H1 (cell line): ENCODE results near the gene EPN2. TPM values are rescaled to one million over a fixed set of nuclear protein-coding genes. Genes with fewer than 3 reads are reported as not detected.

Experiments used
- CTCF ChIA-PET: fragments of 300-600 bp; sonication (Branson Sonifier 250); formaldehyde crosslinking; loops from one replicate; lab custom pipeline; 2021; ENCODE audit not compliant: partially characterized antibody; lab: Charles Lee
- POLR2A ChIA-PET: fragments of 300-600 bp; sonication (Branson Sonifier 250); formaldehyde crosslinking; loops from one replicate; lab custom pipeline; 2021; ENCODE audit warnings: inconsistent platforms; ENCODE audit not compliant: partially characterized antibody; lab: Charles Lee
- DNase-seq, 2 experiments: peaks; one replicate each; pipeline versions ENCODE4 v3.0.0 to v3.0.0-alpha.2; 2010 to 2022; ENCODE audit warnings: low spot score in 2 of 2, low read depth in 1 of 2, mixed read lengths in 1 of 2
- FAIRE-seq: peaks from 2 replicates; lab custom pipeline; 2011; peaks lifted over from hg19 to GRCh38; lab: Jason Lieb, UNC
- H2AFZ ChIP-seq: 2 replicates; pipeline ENCODE4 v1.8.1; 2012; ENCODE audit warnings: low read length, inconsistent platforms
- H2AK5ac ChIP-seq: 2 replicates; pipeline ENCODE4 v1.6.1; 2013; ENCODE audit warnings: low read depth, low read length
- H2BK120ac ChIP-seq: replicated peaks from 2 replicates; pipeline ENCODE3; 2013; ENCODE audit warnings: low read depth, low read length, inconsistent platforms
- H2BK12ac ChIP-seq: 2 replicates; pipeline ENCODE4 v1.6.1; 2013; ENCODE audit warnings: low read depth, low read length
- H2BK15ac ChIP-seq: 2 replicates; pipeline ENCODE4 v1.6.1; 2013; ENCODE audit warnings: low read length
- H2BK20ac ChIP-seq: 2 replicates; pipeline ENCODE4 v1.6.1; 2013; ENCODE audit warnings: low read length
- H2BK5ac ChIP-seq: 2 replicates; pipeline ENCODE4 v1.6.1; 2013; ENCODE audit warnings: low read depth, low read length
- H3K14ac ChIP-seq: 2 replicates; pipeline ENCODE4 v1.6.1; 2013; ENCODE audit warnings: inconsistent platforms; ENCODE audit not compliant: insufficient read length
- H3K18ac ChIP-seq: 2 replicates; pipeline ENCODE4 v1.6.1; 2013; ENCODE audit warnings: low read length; ENCODE audit errors: extremely low read depth
- H3K23ac ChIP-seq: 2 replicates; pipeline ENCODE4 v1.6.1; 2013; ENCODE audit warnings: inconsistent platforms; ENCODE audit not compliant: insufficient read length
- H3K23me2 ChIP-seq: 2 replicates; pipeline ENCODE4 v1.6.1; 2013; ENCODE audit warnings: low read depth, low read length
- H3K27ac ChIP-seq: 2 replicates; pipeline ENCODE4 v1.6.1; 2011; ENCODE audit warnings: low read depth, low read length, inconsistent platforms
- H3K27me3 ChIP-seq, 4 experiments: replicated peaks in 1 of 4; 1 replicate in 1 of 4; 2 replicates in 3 of 4; pipeline versions ENCODE4 v1.6.1 to v1.8.1; 2011 to 2013; ENCODE audit warnings: low read length in 3 of 4, mild to moderate bottlenecking in 3 of 4, inconsistent platforms in 2 of 4, mixed read lengths in 2 of 4, moderate library complexity in 1 of 4; ENCODE audit not compliant: control insufficient read depth in 3 of 4, insufficient read depth in 3 of 4; ENCODE audit errors: extremely low read depth in 1 of 4
- H3K36me3 ChIP-seq, 4 experiments: 2 replicates each; pipeline versions ENCODE4 v1.6.1 to v1.8.1; 2011 to 2013; ENCODE audit warnings: mild to moderate bottlenecking in 4 of 4, low read length in 3 of 4, moderate library complexity in 2 of 4, control low read depth in 1 of 4, inconsistent platforms in 1 of 4; ENCODE audit not compliant: insufficient read depth in 4 of 4, control insufficient read depth in 2 of 4
- H3K4ac ChIP-seq: replicated peaks from 2 replicates; pipeline ENCODE3; 2013; ENCODE audit warnings: low read length, low read depth, mixed read lengths, inconsistent platforms; ENCODE audit not compliant: insufficient read length
- H3K4me1 ChIP-seq, 4 experiments: replicated peaks in 1 of 4; 1 replicate in 1 of 4; 2 replicates in 3 of 4; pipeline versions ENCODE4 v1.6.1 to v1.8.1; 2011 to 2013; ENCODE audit warnings: low read length in 3 of 4, inconsistent platforms in 2 of 4, mixed read lengths in 1 of 4; ENCODE audit not compliant: insufficient read depth in 4 of 4, control insufficient read depth in 3 of 4
- H3K4me2 ChIP-seq, 2 experiments: 2 replicates each; pipeline versions ENCODE4 v1.6.1 to v1.8.1; 2011 to 2013; ENCODE audit warnings: low read depth in 2 of 2, low read length in 2 of 2, control low read depth in 1 of 2, inconsistent platforms in 1 of 2, mild to moderate bottlenecking in 1 of 2; ENCODE audit not compliant: insufficient read depth in 1 of 2
- H3K4me3 ChIP-seq, 4 experiments: fragments of 200-600, 300-600 bp in 1 of 4; sonication (generic), shearing (Covaris generic), sonication (Bioruptor Twin) in 1 of 4; 2 replicates each; pipeline versions ENCODE4 v1.5.1 to v1.8.1; 2011 to 2016; ENCODE audit warnings: low read length in 4 of 4, low read depth in 3 of 4, control low read depth in 2 of 4, inconsistent platforms in 2 of 4, mild to moderate bottlenecking in 2 of 4, mixed read lengths in 1 of 4, moderate library complexity in 1 of 4; ENCODE audit not compliant: insufficient read depth in 2 of 4; ENCODE audit errors: extremely low read depth in 1 of 4
- H3K56ac ChIP-seq: replicated peaks from 2 replicates; pipeline ENCODE3; 2013; ENCODE audit warnings: low read depth, mild to moderate bottlenecking, mixed read lengths, low read length, inconsistent platforms; ENCODE audit not compliant: insufficient read length
- H3K79me1 ChIP-seq: 2 replicates; pipeline ENCODE4 v1.6.1; 2013; ENCODE audit warnings: low read depth, low read length, control low read depth
- H3K79me2 ChIP-seq, 2 experiments: 2 replicates each; pipeline versions ENCODE4 v1.6.1 to v1.8.1; 2012 to 2013; ENCODE audit warnings: low read length in 2 of 2, mild to moderate bottlenecking in 2 of 2, inconsistent platforms in 1 of 2; ENCODE audit not compliant: insufficient read depth in 2 of 2, control insufficient read depth in 1 of 2
- H3K9ac ChIP-seq, 4 experiments: replicated peaks in 1 of 4; 1 replicate in 1 of 4; 2 replicates in 3 of 4; pipeline versions ENCODE4 v1.6.1 to v1.8.1; 2011 to 2013; ENCODE audit warnings: low read depth in 3 of 4, low read length in 3 of 4, control low read depth in 2 of 4, mild to moderate bottlenecking in 2 of 4, moderate library complexity in 2 of 4, inconsistent platforms in 1 of 4; ENCODE audit errors: extremely low read depth in 1 of 4
- H3K9me3 ChIP-seq, 2 experiments: 2 replicates each; pipeline versions ENCODE4 v1.6.1 to v1.8.1; 2012 to 2013; ENCODE audit warnings: mild to moderate bottlenecking in 2 of 2, moderate library complexity in 2 of 2, control low read depth in 1 of 2, inconsistent platforms in 1 of 2, low read depth in 1 of 2, low read length in 1 of 2, mixed read lengths in 1 of 2; ENCODE audit not compliant: insufficient read depth in 2 of 2
- H4K20me1 ChIP-seq, 2 experiments: replicated peaks in 1 of 2; 2 replicates each; pipeline versions ENCODE3 to v1.8.1; 2011 to 2013; ENCODE audit warnings: inconsistent platforms in 2 of 2, low read length in 2 of 2, mild to moderate bottlenecking in 1 of 2; ENCODE audit not compliant: insufficient read depth in 2 of 2, control insufficient read depth in 1 of 2
- H4K5ac ChIP-seq: 2 replicates; pipeline ENCODE4 v1.6.1; 2013; ENCODE audit warnings: low read length, low read depth, mixed read lengths, inconsistent platforms; ENCODE audit not compliant: insufficient read length
- H4K8ac ChIP-seq: 2 replicates; pipeline ENCODE4 v1.8.0; 2013; ENCODE audit warnings: mild to moderate bottlenecking, moderate library complexity, low read length, inconsistent platforms; ENCODE audit not compliant: insufficient read depth; ENCODE audit errors: extremely low read depth
- H4K91ac ChIP-seq: replicated peaks from 2 replicates; pipeline ENCODE3; 2013; ENCODE audit warnings: low read length, mixed read lengths, inconsistent platforms; ENCODE audit not compliant: insufficient read length
- ASH2L ChIP-seq: fragments of 200-600, 300-600 bp; sonication (generic); IDR thresholded peaks from one replicate; pipeline ENCODE4 v1.7.1; 2017; ENCODE audit warnings: low read length
- JUND ChIP-seq: IDR thresholded peaks from 2 replicates; pipeline ENCODE4 v1.6.1; 2011; ENCODE audit warnings: mild to moderate bottlenecking, improper control_type of control experiment, low read length
- RAD21 ChIP-seq, 2 experiments: IDR thresholded peaks in 1 of 2; conservative IDR thresholded peaks in 1 of 2; 2 replicates each; pipeline ENCODE4 v1.6.1; 2011; ENCODE audit warnings: low read depth in 2 of 2, low read length in 2 of 2, improper control_type of control experiment in 1 of 2, inconsistent platforms in 1 of 2, mild to moderate bottlenecking in 1 of 2, moderate library complexity in 1 of 2
- SAP30 ChIP-seq: fragments of 300-600 bp; sonication (generic); IDR thresholded peaks from 2 replicates; pipeline ENCODE4 v1.7.1; 2012; ENCODE audit warnings: low read length, moderate library complexity, mild to moderate bottlenecking, inconsistent platforms; ENCODE audit not compliant: insufficient read depth, insufficient replicate concordance
- SUZ12 ChIP-seq: fragments of 200-600 bp; sonication (generic); IDR thresholded peaks from 2 replicates; pipeline ENCODE4 v1.6.1; 2012; ENCODE audit warnings: mild to moderate bottlenecking, inconsistent platforms, low read length, moderate library complexity, mixed read lengths
- WGBS, 2 experiments: shearing (Covaris generic) in 1 of 2; methylation state at CpG; one replicate each; pipeline versions ENCODE4 v1.1.6 to v1.1.7; 2013 to 2015; ENCODE audit warnings: low lambda C conversion rate in 2 of 2, mixed read lengths in 2 of 2, inconsistent platforms in 1 of 2, low coverage in 1 of 2, missing lambda C conversion rate in 1 of 2; ENCODE audit not compliant: insufficient replicate concordance in 2 of 2, insufficient coverage in 1 of 2, insufficient read length in 1 of 2; ENCODE audit errors: extremely low coverage in 1 of 2, missing lambda C conversion rate in 1 of 2; 5-methylcytosine and 5-hydroxymethylcytosine counted together
- polyA plus RNA-seq, 7 experiments: library from polyadenylated mRNA; depleted of rRNA in 3 of 7; stranded (reverse) in 5 of 7; unstranded in 2 of 7; fragments of >200 nt in 5 of 7; fragments of 200-250 nt in 2 of 7; gene quantifications; 1 replicate in 5 of 7; 2 replicates in 1 of 7; 4 replicates in 1 of 7; pipeline versions ENCODE4 v1.2.1 to v1.2.3, GENCODE V29; 2011 to 2013; ENCODE audit warnings: missing spikeins in 2 of 7, mixed read lengths in 2 of 7
- total RNA-seq: library from RNA; stranded (reverse); fragmentation: NEBNext Ultra II Directional; extraction: Animal tissue kit (Norgen Biotek cat#: 25700); gene quantifications from 2 replicates; pipeline ENCODE4 v1.2.1, GENCODE V29; 2021

EPN2 gene
- total and polyA plus RNA-seq, 2 of the 8 experiments (the other 6 are each of a cell fraction or from before 2014, with no cell fraction given) = 28.7 to 55.8 TPM

DNA sequence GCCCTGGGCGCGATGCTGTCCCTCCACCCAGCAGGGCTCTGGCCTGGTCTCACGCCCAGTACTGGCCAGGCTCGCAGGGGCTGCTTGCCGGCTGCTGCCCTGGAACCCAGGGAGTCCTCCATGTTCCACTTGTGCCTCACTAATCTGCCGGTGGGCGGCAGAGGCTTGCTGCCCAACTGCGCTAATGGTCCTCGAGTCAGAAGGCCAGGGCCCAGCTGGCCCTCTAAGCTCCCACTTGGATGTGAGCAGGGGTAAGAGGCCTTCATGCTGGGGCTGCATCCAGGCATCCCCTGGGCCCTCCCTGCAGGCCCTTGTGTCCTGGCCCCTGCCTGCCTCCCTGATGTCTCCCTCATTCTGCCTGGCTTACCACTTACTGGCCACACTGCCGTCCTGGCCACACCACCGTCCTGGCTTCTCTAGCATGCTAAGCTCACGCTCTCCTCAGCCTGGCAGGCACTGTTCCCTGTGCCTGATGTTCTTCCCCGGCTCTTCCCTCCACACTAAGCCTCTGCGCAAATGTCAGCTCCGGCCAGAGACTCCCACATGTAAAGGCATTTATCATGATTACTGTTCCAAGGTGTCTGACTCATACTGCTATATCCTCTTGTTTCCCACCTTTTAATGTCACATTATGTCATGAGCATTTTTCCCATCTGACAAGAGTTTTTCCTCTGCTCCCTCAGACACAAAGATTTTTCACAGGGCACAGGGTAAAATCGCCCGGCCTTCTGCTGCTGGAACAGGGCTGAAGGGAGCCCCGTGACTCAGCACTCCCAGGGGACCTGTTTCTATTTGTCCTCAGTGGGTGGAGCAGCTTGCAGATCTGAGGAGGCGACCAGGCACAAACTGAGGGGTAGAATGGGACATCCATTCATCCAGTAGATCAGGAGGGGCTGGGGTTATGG is 109.4 kb downstream of the EPN2 start:
- H3K18ac ChIP-seq = no peak overlapping the region; the same call in 1 of the 2 replicates
- H3K14ac ChIP-seq = no peak overlapping the region
- H4K5ac ChIP-seq = no peak overlapping the region
- H2AFZ ChIP-seq = no peak overlapping the region
- POLR2A ChIA-PET = interaction anchor here (0.8 to 1.6 kb wide), 3 partner anchors 16 to 99 kb away, joined by 4 read pairs; partner anchors contain the start of genes B9D1 and MAPK7
- no peak overlapping the region for H3K4me3 ChIP-seq
- H2BK15ac ChIP-seq = no peak overlapping the region
- no peak overlapping the region for H2BK20ac ChIP-seq
- H3K23me2 ChIP-seq = no peaks in the 10 kb centered on the region
- no peak overlapping the region for H3K23ac ChIP-seq
- peaks cover 0 to 1% of the 10 kb centered on the region in 2 experiments for H4K20me1 ChIP-seq
- H3K27me3 ChIP-seq = no peaks in the 10 kb centered on the region
- peak overlapping the region; percentile 29; the same call in 1 of the 2 replicates for H4K8ac ChIP-seq
- CTCF ChIA-PET = interaction anchor here (0.7 to 1.6 kb wide), 5 partner anchors 9 to 416 kb away, joined by 3 to 7 read pairs (median 4); partner anchors contain the start of gene B9D1
- no peak overlapping the region for H4K91ac ChIP-seq
- no peak overlapping the region for H3K56ac ChIP-seq
- peaks cover 0 to 5% (median 2%) of the 10 kb centered on the region in 4 experiments; a peak in 2 of 8 replicates for H3K36me3 ChIP-seq
- no peak overlapping the region for H2BK120ac ChIP-seq
- H3K9me3 ChIP-seq = no peaks in the 10 kb centered on the region
- H3K9ac ChIP-seq = no peak overlapping the region
- DNase-seq = no peak
- WGBS, 2 experiments = 91% methylated on average over 16 of the region's 19 CpGs; no CpG with 5 or more reads in 1 of the 2 experiments
- no peak overlapping the region for H2BK12ac ChIP-seq
- H2AK5ac ChIP-seq = no peak overlapping the region
- H2BK5ac ChIP-seq = no peak overlapping the region
- no peaks in the 10 kb centered on the region for H3K79me2 ChIP-seq
- H3K4me2 ChIP-seq = no peak overlapping the region
- no peak for FAIRE-seq
- H3K4me1 ChIP-seq = peaks cover 0 to 6% (median under 1%) of the 10 kb centered on the region in 4 experiments; a peak in 3 of 7 replicates
- no peak overlapping the region for H3K4ac ChIP-seq
- H3K27ac ChIP-seq = no peak overlapping the region
- no peaks in the 10 kb centered on the region for H3K79me1 ChIP-seq
- no peak for TF ChIP-seq JUND
- no peak for TF ChIP-seq SAP30
- TF ChIP-seq RAD21 (IDR thresholded peaks at IDR 0.05 in 1 of 2, conservative IDR thresholded peaks at IDR 0.05 in 1 of 2; ENCODE audit: low read depth in 2 of 2, low read length in 2 of 2) = no peak
- no peak for TF ChIP-seq SUZ12
- TF ChIP-seq ASH2L = no peak
